Activated T-cell treated with anti-CD3 and anti-CD28 coated beads, Interleukin-2, amount 50 U/mL, for 72 hours (primary cell): Measurements from ENCODE around the gene ZDHHC11B. TPM values are rescaled to one million over a fixed set of nuclear protein-coding genes. Genes with fewer than 3 reads are reported as not detected.
A peak's percentile ranks its signal among the peaks of the same experiment; 100 is the strongest.
"Not testable (repeated sequence)": the region's sequence is repeated elsewhere in the genome, so short reads cannot be mapped to it uniquely, and the experiment has no call there.

ENCODE experiments used
- ATAC-seq, 2 donors: fragments of 150-1000 bp; cut with Tn5 transposase; replicated peaks in 1 of 2; 2 replicates each; pipeline ENCODE4 v1.10.0; 2021; ENCODE audit warnings: moderate library complexity in 2 of 2, mild to moderate bottlenecking in 1 of 2
- DNase-seq, 2 donors: peaks; one replicate each; pipeline ENCODE4 v3.0.0; 2021 to 2022; ENCODE audit warnings: mixed read lengths in 1 of 2
- H3K27ac Mint-ChIP-seq: one replicate; pipeline ENCODE4 v1.8.0; 2022; ENCODE audit warnings: mild to moderate bottlenecking, moderate library complexity, mixed read lengths
- H3K27me3 Mint-ChIP-seq: one replicate; pipeline ENCODE4 v1.8.0; 2022; ENCODE audit warnings: low read depth, mixed read lengths
- H3K36me3 Mint-ChIP-seq, 2 donors: one replicate each; pipeline ENCODE4 v1.8.0; 2022; ENCODE audit warnings: mixed read lengths in 2 of 2, mild to moderate bottlenecking in 1 of 2; ENCODE audit not compliant: insufficient read depth in 2 of 2
- H3K4me1 Mint-ChIP-seq: one replicate; pipeline ENCODE4 v1.8.0; 2022; ENCODE audit warnings: low read depth, mixed read lengths
- H3K4me3 Mint-ChIP-seq, 2 donors: one replicate each; pipeline ENCODE4 v1.8.0; 2022; ENCODE audit warnings: mild to moderate bottlenecking in 2 of 2, mixed read lengths in 2 of 2, moderate library complexity in 2 of 2
- H3K9me3 Mint-ChIP-seq, 2 donors: one replicate each; pipeline ENCODE4 v1.8.0; 2022; ENCODE audit warnings: mixed read lengths in 2 of 2
- total RNA-seq, 2 donors: library from RNA; stranded (reverse); gene quantifications; one replicate each; pipeline ENCODE4 v1.2.3, GENCODE V29; 2022

Gene ZDHHC11B
- total RNA-seq, 2 donors from 2014 or later, result 0.24 TPM; not detected in 1

GRCh38 chr5:759781-760362 lies 24.7 kb downstream of the ZDHHC11B start:
- Mint-ChIP-seq H3K36me3 (no peaks in the 10 kb centered on the region), H3K4me1 (peaks cover 21% of the 10 kb centered on the region), H3K9me3 (no peaks in the 10 kb centered on the region), H3K27me3 (no peaks in the 10 kb centered on the region), H3K4me3 (no peak overlapping the region), H3K27ac (no peak overlapping the region)
- DNase-seq (no peak), ATAC-seq (no peak)

DNA sequence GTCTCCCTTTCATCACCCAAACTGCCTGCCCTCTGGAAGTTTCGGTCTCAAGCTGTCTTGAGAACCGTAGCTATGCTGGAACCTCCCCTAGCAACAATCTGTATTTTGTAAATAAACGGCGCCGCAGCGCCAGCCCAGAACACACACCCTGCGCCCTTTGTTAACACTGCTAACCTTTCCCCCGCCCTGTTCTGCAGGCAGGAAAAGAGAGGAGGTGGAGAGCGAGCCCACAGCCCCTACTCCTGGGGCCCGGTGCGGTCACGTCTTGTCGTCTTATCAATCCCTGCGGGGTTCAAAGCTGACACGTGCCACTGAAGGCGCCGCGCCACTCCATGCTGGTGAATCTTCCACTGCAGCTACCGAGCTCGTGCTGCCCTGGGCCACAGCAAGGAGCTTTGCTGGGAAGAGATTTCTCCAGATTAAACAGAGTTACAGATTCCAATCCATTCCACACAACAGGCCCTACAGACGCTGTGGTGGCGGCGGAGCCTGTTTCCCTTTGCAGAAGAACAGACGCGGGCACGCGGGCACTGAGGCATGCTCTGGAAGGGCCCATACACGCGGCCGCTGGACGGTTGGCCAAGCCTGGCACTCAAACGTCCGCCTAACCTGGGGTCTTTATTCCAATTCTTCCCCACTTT lies 25.3 kb downstream of the ZDHHC11B start:
- peak in 1 of 2 donors; percentile 33 for DNase-seq
- Mint-ChIP-seq H3K36me3 (no peaks in the 10 kb centered on the region), H3K27ac (no peak overlapping the region), H3K4me3 (peak overlapping the region; percentile 56 to 60), H3K9me3 (no peaks in the 10 kb centered on the region), H3K4me1 (peaks cover 24% of the 10 kb centered on the region), H3K27me3 (no peaks in the 10 kb centered on the region)
- peak; percentile 54 to 72 for ATAC-seq

GRCh38 chr5:758698-759053 lies 25.9 kb downstream of the ZDHHC11B start:
- H3K4me3 Mint-ChIP-seq, result peak overlapping the region; percentile 56 to 60
- H3K27ac Mint-ChIP-seq, result no peak overlapping the region
- ATAC-seq, result no peak
- no peaks in the 10 kb centered on the region for H3K36me3 Mint-ChIP-seq
- no peak for DNase-seq
- H3K4me1 Mint-ChIP-seq, result peaks cover 30% of the 10 kb centered on the region
- no peaks in the 10 kb centered on the region for H3K9me3 Mint-ChIP-seq
- no peaks in the 10 kb centered on the region for H3K27me3 Mint-ChIP-seq

DNA sequence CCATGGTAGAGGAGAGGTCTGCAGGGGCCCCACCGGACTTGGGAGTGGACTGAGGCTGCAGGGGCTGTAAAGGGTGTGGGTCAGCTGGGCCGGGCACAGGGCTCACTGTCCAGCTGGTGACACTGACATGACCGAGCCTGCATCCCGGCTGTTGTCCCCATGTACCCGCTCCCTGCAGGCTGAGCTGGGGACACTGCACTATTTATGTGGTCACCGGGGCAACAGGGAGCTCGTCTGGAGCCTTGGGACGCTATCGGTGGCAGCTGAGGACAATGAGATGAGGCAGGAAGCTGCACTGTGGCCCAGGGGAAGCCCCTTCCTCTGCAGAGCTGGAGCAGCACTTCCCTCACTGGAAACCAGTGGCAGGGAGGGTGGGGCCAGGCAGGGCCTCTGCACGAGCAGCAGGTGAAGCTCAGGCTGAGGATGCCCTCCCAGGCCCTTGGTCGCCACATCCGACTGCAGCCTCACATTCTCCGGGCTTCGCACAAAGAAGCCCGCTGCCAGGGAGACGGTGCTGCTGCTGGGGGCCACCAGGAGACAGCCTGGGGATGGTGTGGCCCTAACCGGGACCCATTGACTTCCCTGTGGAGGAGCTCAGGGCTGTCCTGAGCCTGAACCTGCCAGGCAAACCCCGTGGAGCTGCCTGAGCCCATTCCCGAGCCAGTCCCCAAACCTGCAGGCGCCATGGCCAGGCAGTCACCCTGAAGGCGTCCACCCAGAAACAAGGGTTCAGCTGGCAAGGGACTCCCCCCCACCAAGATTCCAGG lies 26.4 kb downstream of the ZDHHC11B start:
- no peak overlapping the region for H3K4me3 Mint-ChIP-seq
- no peaks in the 10 kb centered on the region for H3K36me3 Mint-ChIP-seq
- ATAC-seq (no peak), DNase-seq (no peak)
- H3K9me3 Mint-ChIP-seq, result no peaks in the 10 kb centered on the region
- H3K4me1 Mint-ChIP-seq, result peaks cover 30% of the 10 kb centered on the region
- no peaks in the 10 kb centered on the region for H3K27me3 Mint-ChIP-seq
- no peak overlapping the region for H3K27ac Mint-ChIP-seq

GRCh38 chr5:757346-757930 lies 27.1 kb downstream of the ZDHHC11B start:
- Mint-ChIP-seq H3K27me3 (no peaks in the 10 kb centered on the region), H3K4me3 (no peak overlapping the region), H3K36me3 (no peaks in the 10 kb centered on the region), H3K9me3 (no peaks in the 10 kb centered on the region), H3K27ac (no peak overlapping the region), H3K4me1 (peaks cover 30% of the 10 kb centered on the region)
- ATAC-seq, result no peak
- no peak for DNase-seq

GRCh38 chr5:756865-757345 lies 27.6 kb downstream of the ZDHHC11B start:
- Mint-ChIP-seq H3K4me3 (no peak overlapping the region), H3K27ac (no peak overlapping the region), H3K36me3 (no peaks in the 10 kb centered on the region), H3K4me1 (peaks cover 30% of the 10 kb centered on the region), H3K9me3 (no peaks in the 10 kb centered on the region), H3K27me3 (no peaks in the 10 kb centered on the region)
- ATAC-seq (no peak), DNase-seq (no peak)

GRCh38 chr5:756171-756570 lies 28.4 kb downstream of the ZDHHC11B start:
- Mint-ChIP-seq H3K36me3 (no peaks in the 10 kb centered on the region), H3K9me3 (no peaks in the 10 kb centered on the region), H3K4me1 (peaks cover 30% of the 10 kb centered on the region), H3K4me3 (no peak overlapping the region), H3K27ac (no peak overlapping the region), H3K27me3 (no peaks in the 10 kb centered on the region)
- ATAC-seq, result no peak
- DNase-seq, result no peak

DNA sequence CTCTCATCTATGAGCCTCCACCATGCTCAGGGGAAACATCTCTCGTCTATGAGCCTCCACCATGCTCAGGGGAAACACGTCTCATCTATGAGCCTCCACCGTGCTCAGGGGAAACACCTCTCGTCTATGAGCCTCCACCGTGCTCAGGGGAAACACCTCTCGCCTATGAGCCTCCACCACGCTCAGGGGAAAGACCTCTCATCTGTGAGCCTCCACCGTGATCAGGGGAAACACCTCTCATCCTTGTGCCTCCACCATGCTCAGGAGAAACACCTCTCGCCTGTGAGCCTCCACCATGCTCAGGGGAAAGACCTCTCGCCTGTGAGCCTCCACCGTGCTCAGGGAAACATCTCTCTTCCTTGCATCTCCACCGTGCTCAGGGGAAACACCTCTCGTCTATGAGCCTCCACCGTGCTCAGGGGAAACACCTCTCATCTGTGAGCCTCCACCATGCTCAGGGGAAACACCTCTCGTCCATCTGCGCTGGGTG lies 30.3 kb downstream of the ZDHHC11B start:
- DNase-seq (peak in 1 of 2 donors; percentile 68), ATAC-seq (peak; percentile 19 to 76)
- H3K36me3 Mint-ChIP-seq, H3K27ac Mint-ChIP-seq, H3K27me3 Mint-ChIP-seq, H3K9me3 Mint-ChIP-seq, H3K4me3 Mint-ChIP-seq: not testable (repeated sequence)
- peaks cover 27% of the 10 kb centered on the region for H3K4me1 Mint-ChIP-seq

DNA sequence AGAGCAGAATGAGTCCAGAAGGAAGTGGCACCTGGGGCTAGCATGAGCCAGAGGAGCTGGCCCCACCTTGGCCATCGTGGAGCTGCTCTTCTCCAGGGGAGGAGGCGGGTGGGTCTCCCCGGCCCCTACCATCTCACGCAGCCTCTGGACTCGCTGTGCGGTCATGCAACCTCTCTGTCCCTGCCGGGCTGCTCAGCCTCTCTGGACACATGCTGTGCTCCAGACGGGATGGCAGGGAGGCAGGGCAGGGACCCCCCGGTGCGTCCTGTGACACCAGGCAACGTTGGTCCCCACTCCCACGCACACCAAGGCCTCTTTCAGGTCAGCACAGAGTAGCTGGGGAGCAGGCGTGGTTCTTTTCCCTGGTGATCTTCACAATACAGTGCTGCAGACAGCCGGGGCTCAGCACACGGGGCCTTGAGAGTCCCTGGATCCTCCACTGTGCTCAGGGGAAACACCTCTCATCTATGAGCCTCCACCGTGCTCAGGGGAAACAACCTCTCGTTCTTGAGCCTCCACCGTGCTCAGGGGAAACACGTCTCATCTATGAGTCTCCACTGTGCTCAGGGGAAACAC lies 30.9 kb downstream of the ZDHHC11B start:
- ATAC-seq, result peak in 1 of 2 donors; percentile 40
- H3K27me3 Mint-ChIP-seq, DNase-seq, H3K4me3 Mint-ChIP-seq, H3K9me3 Mint-ChIP-seq, H3K27ac Mint-ChIP-seq, H3K36me3 Mint-ChIP-seq: not testable (repeated sequence)
- peaks cover 21% of the 10 kb centered on the region for H3K4me1 Mint-ChIP-seq

DNA sequence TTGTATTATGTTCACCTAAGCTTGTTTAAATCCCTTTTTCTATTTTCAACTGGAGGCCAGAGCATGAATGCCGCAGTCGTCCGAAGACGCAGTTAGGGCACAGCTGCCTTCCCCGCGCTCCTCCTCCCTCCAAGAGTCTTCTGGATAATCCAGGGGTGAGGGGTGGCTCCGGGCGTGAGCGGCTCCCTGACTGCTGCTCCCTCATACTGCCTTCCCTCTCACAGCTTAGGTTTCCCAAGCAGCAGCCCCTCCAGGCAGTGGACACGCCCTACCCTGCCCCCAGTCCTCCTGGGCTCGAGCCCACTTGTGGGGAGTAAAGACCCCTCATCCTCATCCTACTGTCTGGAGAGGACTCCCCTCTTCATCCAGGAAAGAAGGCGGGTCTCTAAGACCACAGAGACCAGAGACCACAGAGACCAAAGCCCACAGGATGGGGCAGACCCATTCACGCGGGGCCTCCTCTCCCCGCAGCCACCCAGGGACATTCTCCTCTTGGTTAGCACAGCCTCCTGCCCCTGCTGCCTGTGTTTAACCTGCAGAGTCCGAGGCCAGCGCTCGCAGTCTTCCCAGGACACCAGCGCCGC lies 31.9 kb downstream of the ZDHHC11B start:
- H3K36me3 Mint-ChIP-seq, H3K27ac Mint-ChIP-seq, DNase-seq, H3K27me3 Mint-ChIP-seq, H3K9me3 Mint-ChIP-seq, H3K4me3 Mint-ChIP-seq, ATAC-seq: not testable (repeated sequence)
- peaks cover 11% of the 10 kb centered on the region for H3K4me1 Mint-ChIP-seq

DNA sequence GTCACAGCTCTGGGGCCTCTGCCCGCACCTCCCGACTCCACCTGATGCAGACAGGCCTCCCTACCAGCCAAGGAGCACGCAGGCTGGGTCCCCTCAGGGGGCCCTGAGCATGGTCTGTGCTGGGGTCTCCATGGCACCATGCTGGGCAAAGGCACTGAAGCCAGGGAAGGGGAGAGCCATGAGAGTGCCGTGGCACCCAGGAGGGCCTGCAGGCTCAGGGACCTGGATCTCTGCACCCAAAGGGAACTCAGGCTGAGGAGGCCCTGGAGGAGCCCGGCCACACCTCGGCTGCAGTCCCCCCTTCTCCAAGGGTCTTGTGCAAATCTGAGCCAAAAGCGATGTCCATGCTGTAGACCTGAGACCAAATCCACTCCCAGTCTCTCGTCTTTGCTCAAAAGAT lies 32.5 kb downstream of the ZDHHC11B start:
- not testable (repeated sequence) for H3K36me3 Mint-ChIP-seq, H3K4me3 Mint-ChIP-seq, H3K4me1 Mint-ChIP-seq, ATAC-seq, DNase-seq, H3K27ac Mint-ChIP-seq, H3K9me3 Mint-ChIP-seq, H3K27me3 Mint-ChIP-seq

GRCh38 chr5:751496-751895 lies 33.0 kb downstream of the ZDHHC11B start:
- Mint-ChIP-seq H3K27ac (no peak overlapping the region), H3K9me3 (no peaks in the 10 kb centered on the region), H3K4me3 (no peak overlapping the region), H3K27me3 (no peaks in the 10 kb centered on the region), H3K36me3 (no peaks in the 10 kb centered on the region), H3K4me1 (peaks cover 9% of the 10 kb centered on the region)
- DNase-seq, result no peak
- ATAC-seq, result no peak
